Stimulated activated naive CD4-positive, alpha-beta T cell (primary cell): ENCODE results near the gene FAM131A.

Experiments used
- DNase-seq, 6 experiments: peaks; one replicate each; lab custom pipeline; 2025; lab: John Stamatoyannopoulos, UW

Gene FAM131A

GRCh38 chr3:184316792-184317191, 20.6 kb upstream of the FAM131A start:
- DNase-seq: no peak

- DNase-seq: no peak
Measured at GRCh38 chr3:184317201-184317600, 20.2 kb upstream of the FAM131A start.

- DNase-seq: no peak
Measured at GRCh38 chr3:184320104-184320445, 17.3 kb upstream of the FAM131A start.

GRCh38 chr3:184321666-184322065, 15.7 kb upstream of the FAM131A start:
- no peak for DNase-seq

DNA sequence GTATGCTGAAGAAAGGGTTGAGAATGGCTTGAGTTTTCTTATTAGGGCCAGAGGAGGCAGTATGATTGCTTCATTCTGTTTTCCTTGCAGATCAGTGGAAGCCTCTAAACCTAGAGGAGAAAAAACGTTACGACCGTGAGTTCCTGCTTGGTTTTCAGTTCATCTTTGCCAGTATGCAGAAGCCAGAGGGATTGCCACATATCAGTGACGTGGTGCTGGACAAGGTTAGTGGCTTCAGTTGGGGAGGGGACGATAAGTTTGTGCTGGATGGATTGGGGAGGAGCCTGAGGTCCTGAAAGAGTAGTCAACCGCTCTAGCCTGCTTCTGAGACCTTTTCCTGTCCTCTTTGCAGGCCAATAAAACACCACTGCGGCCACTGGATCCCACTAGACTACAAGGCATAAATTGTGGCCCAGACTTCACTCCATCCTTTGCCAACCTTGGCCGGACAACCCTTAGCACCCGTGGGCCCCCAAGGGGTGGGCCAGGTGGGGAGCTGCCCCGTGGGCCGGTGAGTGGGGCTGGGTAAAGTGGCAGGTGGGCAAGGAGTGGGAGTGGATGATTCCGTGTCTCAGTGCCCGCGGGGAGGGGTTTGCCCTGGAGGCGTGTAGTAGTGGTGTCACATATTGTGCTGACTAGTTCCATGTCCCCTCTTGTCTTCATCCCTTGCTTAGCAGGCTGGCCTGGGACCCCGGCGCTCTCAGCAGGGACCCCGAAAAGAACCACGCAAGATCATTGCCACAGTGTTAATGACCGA, 14.5 kb upstream of the FAM131A start:
- no peak for DNase-seq

GRCh38 chr3:184323696-184324095, 13.7 kb upstream of the FAM131A start:
- no peak for DNase-seq

DNA sequence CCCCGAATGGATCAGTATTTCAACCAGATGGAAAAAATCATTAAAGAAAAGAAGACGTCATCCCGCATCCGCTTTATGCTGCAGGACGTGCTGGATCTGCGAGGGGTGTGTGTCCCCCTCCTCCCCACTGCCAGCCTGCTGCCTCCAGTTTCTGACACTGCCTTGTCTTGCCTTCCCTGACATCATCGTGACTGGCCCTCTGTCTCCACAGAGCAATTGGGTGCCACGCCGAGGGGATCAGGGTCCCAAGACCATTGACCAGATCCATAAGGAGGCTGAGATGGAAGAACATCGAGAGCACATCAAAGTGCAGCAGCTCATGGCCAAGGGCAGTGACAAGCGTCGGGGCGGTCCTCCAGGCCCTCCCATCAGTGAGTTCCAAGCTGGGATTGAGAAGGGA, 12.1 kb upstream of the FAM131A start:
- no peak for DNase-seq

DNA sequence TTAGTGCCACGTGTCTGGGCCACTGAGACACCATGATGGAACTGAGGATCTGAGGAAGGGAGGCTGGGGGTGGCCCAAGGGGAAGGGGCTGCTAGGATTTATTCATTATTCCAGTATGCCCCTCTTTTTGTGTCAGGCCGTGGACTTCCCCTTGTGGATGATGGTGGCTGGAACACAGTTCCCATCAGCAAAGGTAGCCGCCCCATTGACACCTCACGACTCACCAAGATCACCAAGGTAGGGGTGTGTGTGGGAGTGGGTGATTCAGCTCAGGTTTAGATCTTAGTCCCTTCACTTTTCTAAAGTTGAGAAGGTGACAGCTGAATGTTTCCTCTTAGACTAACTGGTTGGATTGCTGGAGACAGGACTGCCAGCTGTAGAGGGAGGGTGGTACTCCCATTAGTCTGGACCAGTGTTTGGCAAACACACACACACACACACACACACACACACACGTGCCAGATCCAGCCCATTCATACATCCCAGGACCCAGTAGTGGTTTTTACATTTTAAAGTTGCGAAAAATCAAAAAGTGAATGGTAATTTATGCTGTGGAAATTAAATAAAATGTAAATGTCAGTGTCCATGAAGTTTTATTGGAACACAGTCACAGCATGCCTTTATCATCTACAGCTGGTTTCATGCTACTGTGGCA, 11.6 kb upstream of the FAM131A start:
- DNase-seq: no peak

GRCh38 chr3:184327171-184327570, 10.2 kb upstream of the FAM131A start:
- no peak for DNase-seq

- no peak for DNase-seq
Measured at GRCh38 chr3:184328516-184328915, 8.9 kb upstream of the FAM131A start.

GRCh38 chr3:184332370-184333090, 4.9 kb upstream of the FAM131A start:
- DNase-seq: no peak

GRCh38 chr3:184333190-184333589, 4.2 kb upstream of the FAM131A start:
- no peak for DNase-seq

GRCh38 chr3:184333700-184334099, 3.7 kb upstream of the FAM131A start:
- no peak for DNase-seq

GRCh38 chr3:184334470-184335158, 2.8 kb upstream of the FAM131A start:
- peak in 2 of 6 experiments; percentile 13 to 29 for DNase-seq

GRCh38 chr3:184335291-184335660, 2.1 kb upstream of the FAM131A start:
- no peak for DNase-seq

DNA sequence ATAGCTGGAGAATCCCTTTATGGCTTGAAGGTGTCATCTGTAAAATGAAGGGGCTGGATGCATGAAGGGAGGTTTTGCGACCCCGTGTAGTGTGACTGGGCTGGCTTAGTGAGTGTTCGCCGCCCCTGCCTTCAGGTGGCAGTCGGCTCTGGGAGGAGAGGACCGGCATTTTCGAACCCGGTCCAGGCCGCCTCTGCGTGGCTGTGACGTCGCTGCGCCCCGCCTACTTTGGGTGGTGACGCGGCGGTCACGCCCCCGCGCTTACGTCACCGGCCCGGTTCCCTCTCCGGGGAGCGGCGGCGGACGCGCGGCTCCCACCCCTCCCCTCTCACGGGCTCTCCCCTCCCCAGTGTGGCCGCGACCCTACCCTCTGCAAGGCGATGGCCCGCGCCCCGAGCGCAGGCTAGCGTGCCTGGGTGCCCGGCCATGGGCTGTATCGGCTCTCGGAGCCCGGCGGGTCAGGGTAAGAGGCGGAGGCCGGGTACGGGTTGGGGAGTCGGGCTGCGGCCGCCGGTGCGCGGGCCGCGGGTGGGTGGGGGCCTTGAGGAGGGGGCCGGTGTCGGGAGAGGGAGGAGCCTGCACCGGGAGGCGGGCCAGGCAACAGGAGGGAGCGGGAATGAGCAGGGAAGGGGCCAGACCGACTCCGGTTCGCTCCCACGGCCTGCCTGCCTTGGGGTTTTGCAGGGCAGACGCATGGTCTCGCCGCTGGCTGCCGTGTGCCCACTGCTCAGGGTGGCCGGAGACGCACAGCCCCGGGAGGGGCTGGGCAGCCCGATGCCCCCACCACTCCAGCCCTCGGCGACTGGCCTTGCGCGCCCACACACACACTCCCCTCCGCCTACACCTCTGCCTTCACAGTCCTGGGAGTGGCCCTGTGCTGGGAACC, 1.5 kb upstream of the FAM131A start:
- DNase-seq: peak; percentile 75 to 91 (median 82)

DNA sequence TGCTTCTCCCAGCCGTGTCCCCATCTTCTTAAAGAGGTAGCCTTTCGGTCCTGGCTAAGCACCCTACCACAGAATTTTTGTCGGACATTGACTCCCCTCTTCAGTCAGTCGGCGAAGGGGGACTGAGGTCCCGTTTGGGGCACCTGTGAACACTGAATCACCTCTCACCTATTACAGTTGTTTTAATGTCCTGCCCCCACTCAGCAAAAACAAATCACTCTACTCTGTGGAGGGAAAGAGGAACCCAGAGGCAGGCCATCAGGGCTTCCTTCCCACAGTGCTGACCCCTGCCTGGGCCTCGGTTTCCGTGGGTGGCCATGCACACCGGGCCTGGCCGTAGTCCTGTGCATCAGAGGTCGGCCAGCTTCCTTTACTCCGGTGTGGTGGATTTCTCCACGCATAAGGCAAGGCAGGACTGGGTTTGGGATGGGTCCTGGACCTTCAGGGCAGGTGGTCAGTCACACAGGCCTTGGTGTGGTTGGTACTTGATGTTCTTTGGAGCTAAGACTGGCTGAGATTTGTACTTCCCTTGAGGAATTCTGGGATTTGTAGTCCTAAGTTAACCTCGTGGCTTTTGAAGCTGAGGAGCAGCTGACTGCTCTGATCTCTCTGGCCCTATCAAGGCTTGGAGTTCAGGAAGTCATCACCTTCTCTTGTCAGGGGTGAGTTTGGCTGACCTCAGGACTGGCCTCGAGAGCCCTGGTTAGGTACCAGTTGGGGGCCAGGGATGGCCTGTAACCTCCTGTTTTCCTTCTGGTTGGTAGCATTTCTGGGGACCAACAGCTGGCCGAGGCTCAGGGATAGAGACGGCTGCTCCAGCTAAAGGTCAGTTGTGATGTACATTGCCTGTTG, 627 bp upstream of the FAM131A start:
- DNase-seq: peak in 2 of 6 experiments; percentile 10 to 35

- no peak for DNase-seq
Measured at GRCh38 chr3:184337981-184338380, 581 bp downstream of the FAM131A start.

GRCh38 chr3:184338511-184338945, 1.1 kb downstream of the FAM131A start:
- DNase-seq: no peak

GRCh38 chr3:184339001-184339400, 1.6 kb downstream of the FAM131A start:
- no peak for DNase-seq
